Amniotic epithelial cell (primary cell): ENCODE measurements around the gene ANKRD13A.
"Not testable (repeated sequence)": the region's sequence is repeated elsewhere in the genome, so short reads cannot be mapped to it uniquely, and the experiment has no call there.

ENCODE experiments used
- DNase-seq: peaks from one replicate; pipeline ENCODE4 v3.0.0-alpha.2; 2010; ENCODE audit warnings: low read depth

Gene ANKRD13A

GRCh38 chr12:110079477-110080400 is 80.5 kb downstream of the ANKRD13A start:
- peak; percentile 67 for DNase-seq

DNA sequence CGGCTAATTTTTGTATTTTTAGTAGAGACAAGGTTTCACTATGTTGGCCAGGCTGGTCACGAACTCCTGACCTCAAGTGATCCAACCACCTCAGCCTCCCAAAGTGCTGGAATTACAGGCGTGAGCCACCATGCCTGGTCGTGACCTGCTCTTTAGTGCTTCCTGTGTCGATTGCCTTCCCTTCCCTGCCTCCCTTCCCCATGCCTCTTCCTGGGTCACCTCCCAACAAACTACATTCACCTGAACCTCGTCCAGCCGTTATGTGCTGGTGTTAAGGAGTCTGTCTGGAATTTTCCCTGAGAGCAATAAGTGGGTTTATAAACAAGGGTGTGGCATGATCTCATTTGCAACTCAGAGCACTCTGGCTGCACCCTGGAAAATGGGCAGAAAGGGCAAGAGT is 81.2 kb downstream of the ANKRD13A start:
- no peak for DNase-seq

- DNase-seq: no peak
These were observed 85.2 kb downstream of the ANKRD13A start for GRCh38 chr12:110084314-110085015.

DNA sequence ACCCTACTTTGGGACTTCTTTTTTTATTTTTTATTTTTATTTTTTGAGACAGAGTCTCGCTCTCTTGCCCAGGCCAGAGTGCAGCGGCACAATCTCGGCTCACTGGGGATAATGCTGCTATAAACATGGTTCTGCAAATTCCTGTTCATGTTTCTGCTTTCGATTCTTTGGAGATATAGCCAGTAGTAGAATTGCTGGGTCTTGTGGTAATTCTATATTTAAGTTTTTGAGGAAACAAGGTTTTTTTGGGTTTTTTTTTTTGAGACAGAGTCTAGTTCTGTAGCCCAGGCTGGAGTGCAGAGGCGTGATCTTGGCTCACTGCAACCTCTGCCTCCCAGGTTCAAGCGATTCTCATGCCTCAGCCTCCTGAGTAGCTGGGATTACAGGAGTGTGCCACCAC is 89.0 kb downstream of the ANKRD13A start:
- DNase-seq: not testable (repeated sequence)

GRCh38 chr12:110088936-110089335 is 89.7 kb downstream of the ANKRD13A start:
- no peak for DNase-seq
